ENCODE results near the gene CDH4. TPM values are rescaled to one million over a fixed set of nuclear protein-coding genes. Genes with fewer than 3 reads are reported as not detected.

Gene CDH4
- total RNA-seq, 4 donors from 2014 or later: under 0.01 to 0.56 (median 0.19) TPM; not detected in 1

GRCh38 chr20:61661025-61661424 is 409.0 kb downstream of the CDH4 start:
- DNase-seq (ENCODE audit: low spot score): no peak
- ATAC-seq (ENCODE audit: low FRiP score): no peak
- TF ChIP-seq, protein P1, sequence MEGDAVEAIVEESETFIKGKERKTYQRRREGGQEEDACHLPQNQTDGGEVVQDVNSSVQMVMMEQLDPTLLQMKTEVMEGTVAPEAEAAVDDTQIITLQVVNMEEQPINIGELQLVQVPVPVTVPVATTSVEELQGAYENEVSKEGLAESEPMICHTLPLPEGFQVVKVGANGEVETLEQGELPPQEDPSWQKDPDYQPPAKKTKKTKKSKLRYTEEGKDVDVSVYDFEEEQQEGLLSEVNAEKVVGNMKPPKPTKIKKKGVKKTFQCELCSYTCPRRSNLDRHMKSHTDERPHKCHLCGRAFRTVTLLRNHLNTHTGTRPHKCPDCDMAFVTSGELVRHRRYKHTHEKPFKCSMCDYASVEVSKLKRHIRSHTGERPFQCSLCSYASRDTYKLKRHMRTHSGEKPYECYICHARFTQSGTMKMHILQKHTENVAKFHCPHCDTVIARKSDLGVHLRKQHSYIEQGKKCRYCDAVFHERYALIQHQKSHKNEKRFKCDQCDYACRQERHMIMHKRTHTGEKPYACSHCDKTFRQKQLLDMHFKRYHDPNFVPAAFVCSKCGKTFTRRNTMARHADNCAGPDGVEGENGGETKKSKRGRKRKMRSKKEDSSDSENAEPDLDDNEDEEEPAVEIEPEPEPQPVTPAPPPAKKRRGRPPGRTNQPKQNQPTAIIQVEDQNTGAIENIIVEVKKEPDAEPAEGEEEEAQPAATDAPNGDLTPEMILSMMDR (IDR thresholded peaks at IDR 0.05): no peak

- DNase-seq (ENCODE audit: low spot score) (no peak), ATAC-seq (ENCODE audit: low FRiP score) (no peak)
- TF ChIP-seq, protein P1 (IDR thresholded peaks at IDR 0.05): no peak
Measured at GRCh38 chr20:61661583-61661982, 409.5 kb downstream of the CDH4 start.

GRCh38 chr20:61662226-61662967 is 410.3 kb downstream of the CDH4 start:
- DNase-seq (ENCODE audit: low spot score) (no peak), ATAC-seq (ENCODE audit: low FRiP score) (no peak)

GRCh38 chr20:61662968-61663331 is 410.9 kb downstream of the CDH4 start:
- TF ChIP-seq, protein P1 (IDR thresholded peaks at IDR 0.05): no peak
- DNase-seq (ENCODE audit: low spot score) (no peak), ATAC-seq (ENCODE audit: low FRiP score) (no peak)

More at GRCh38 chr20:61662226-61662967, 410.3 kb downstream of the CDH4 start:
- TF ChIP-seq, protein P1 (IDR thresholded peaks at IDR 0.05): no peak

- TF ChIP-seq, protein P1 (IDR thresholded peaks at IDR 0.05): no peak
- ATAC-seq (ENCODE audit: low FRiP score): no peak
Measured at GRCh38 chr20:61663521-61664425, 411.7 kb downstream of the CDH4 start.

GRCh38 chr20:61664556-61665320 is 412.7 kb downstream of the CDH4 start:
- DNase-seq (ENCODE audit: low spot score): no peak
- TF ChIP-seq, protein P1 (IDR thresholded peaks at IDR 0.05): no peak
- ATAC-seq (ENCODE audit: low FRiP score): no peak

More at GRCh38 chr20:61663521-61664425, 411.7 kb downstream of the CDH4 start:
- DNase-seq (ENCODE audit: low spot score): no peak
